Eye (tissue), 1 donor: ENCODE measurements around the gene RDH5.
"Not testable (repeated sequence)": the region's sequence is repeated elsewhere in the genome, so short reads cannot be mapped to it uniquely, and the experiment has no call there.

ENCODE experiments used
- DNase-seq: peaks from one replicate; pipeline ENCODE4 v3.0.0-alpha.2; 2015

Gene RDH5

GRCh38 chr12:55748230-55748993 is 28.2 kb downstream of the RDH5 start:
- no peak for DNase-seq

- no peak for DNase-seq
Measured at GRCh38 chr12:55755246-55755645, 35.1 kb downstream of the RDH5 start.

GRCh38 chr12:55757701-55758100 is 37.5 kb downstream of the RDH5 start:
- no peak for DNase-seq

GRCh38 chr12:55758575-55758974 is 38.4 kb downstream of the RDH5 start:
- not testable (repeated sequence) for DNase-seq

- no peak for DNase-seq
Measured at GRCh38 chr12:55760663-55761062, 40.5 kb downstream of the RDH5 start.

- no peak for DNase-seq
Measured at GRCh38 chr12:55762646-55763045, 42.5 kb downstream of the RDH5 start.

GRCh38 chr12:55765736-55766290 is 45.6 kb downstream of the RDH5 start:
- peak; percentile 43 for DNase-seq

- no peak for DNase-seq
Measured at GRCh38 chr12:55767156-55767555, 47.0 kb downstream of the RDH5 start.

GRCh38 chr12:55771736-55772135 is 51.5 kb downstream of the RDH5 start:
- DNase-seq: peak; percentile 65
